Stimulated activated CD4-positive, alpha-beta T cell treated with anti-CD3 and anti-CD28 coated beads, Interleukin-4, amount 100 ng/mL, for 4 hours (primary cell): ENCODE data around the gene SMTNL2.

Source experiments
- DNase-seq, 2 experiments: peaks; one replicate each; pipeline ENCODE4 v3.0.0-alpha.2; 2020

SMTNL2 gene

DNA sequence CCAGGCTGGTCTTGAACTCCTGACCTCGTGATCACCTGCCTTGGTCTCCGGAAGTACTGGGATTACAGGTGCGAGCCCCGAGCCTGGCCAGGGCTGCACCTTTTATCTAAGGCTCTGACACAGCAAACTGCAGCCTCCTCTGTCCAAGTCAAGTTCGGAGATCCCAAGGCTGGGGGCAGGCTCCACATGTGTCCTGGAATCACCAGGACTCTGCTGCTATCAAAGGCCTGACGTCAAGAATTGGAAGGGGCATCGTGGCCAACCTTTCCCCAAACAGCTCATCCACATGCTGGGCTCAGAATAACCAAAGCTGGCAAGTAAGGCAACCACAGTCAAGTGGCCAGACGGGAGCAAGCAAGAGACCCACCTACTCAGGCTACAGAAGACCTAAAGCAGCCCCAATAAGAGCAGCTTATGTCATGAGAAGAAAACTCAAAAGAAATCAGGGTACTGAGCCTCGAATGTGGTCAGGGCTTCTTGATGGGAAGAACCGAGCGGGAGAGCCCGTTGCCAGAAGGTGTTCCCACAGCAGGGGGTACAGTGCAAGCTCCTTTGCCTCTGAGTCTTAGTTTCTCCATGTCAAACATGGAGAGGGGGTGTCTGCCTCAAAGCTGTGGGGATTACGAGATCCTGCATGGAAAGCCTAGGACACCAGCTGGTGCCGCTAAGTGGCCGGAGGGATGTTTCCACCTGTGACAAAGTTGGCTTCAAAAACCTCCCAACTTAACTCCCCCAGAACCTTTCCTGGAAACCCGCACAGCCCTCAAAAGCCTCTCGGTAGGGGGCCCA is 37.0 kb upstream of the SMTNL2 start:
- DNase-seq = no peak

DNA sequence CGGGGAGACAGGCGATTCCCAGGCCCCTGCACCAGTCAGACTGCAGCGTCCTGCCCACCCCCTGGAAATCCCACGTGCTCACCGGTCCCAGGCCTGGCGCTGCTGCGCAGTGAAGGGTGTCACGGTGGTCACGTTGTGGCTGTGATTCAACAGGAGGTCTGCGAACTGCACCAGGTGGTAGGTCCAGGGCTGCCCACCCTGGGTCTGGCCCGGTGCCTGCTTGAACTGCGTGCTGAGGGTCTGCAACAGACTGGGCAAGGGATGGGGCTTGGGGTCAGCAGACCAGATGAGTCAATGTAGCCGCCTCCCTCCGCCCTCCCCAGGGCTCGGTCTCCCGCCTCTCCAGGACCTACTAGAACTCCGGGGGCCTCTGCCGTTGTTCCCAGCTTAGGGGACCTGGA is 36.3 kb upstream of the SMTNL2 start:
- DNase-seq = no peak

DNA sequence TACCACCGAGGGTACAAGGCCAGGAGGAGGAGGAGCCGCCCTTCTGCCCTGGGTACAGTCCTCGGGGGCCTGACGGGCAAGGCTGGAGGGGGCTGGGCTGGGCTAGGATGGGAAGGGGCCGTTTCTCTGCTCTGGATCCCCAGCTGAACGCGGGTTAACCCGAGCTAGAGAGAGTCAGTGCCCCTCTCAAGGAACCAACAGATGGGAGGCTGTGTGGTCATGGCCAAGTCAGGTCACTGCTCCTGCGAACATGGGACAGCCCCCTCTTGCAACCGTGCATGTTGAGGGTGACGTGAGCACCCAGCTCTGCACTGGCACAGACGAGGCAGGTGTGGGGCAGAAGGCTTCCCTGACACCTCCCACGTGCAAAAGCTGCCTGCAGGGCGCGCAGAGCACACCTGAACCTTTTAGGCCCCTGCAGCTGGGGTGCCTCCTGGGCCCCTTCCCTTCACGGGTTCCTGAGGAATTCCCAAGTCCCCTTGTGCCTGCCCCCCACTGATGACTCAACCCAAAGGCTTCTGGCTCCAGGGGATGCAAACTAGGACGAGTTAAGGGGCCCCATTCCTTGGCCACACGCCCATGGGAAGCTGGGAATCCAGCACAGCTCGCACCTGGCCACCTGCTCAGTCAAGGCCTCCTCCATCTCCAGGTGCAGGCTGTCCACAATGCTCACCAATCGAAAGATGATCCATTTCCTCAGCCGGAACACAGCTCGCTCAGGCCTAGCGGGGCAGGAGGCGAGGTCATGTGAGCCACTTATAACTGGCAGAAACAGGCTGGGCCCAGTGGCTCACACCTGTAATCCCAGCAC is 35.4 kb upstream of the SMTNL2 start:
- no peak for DNase-seq

DNA sequence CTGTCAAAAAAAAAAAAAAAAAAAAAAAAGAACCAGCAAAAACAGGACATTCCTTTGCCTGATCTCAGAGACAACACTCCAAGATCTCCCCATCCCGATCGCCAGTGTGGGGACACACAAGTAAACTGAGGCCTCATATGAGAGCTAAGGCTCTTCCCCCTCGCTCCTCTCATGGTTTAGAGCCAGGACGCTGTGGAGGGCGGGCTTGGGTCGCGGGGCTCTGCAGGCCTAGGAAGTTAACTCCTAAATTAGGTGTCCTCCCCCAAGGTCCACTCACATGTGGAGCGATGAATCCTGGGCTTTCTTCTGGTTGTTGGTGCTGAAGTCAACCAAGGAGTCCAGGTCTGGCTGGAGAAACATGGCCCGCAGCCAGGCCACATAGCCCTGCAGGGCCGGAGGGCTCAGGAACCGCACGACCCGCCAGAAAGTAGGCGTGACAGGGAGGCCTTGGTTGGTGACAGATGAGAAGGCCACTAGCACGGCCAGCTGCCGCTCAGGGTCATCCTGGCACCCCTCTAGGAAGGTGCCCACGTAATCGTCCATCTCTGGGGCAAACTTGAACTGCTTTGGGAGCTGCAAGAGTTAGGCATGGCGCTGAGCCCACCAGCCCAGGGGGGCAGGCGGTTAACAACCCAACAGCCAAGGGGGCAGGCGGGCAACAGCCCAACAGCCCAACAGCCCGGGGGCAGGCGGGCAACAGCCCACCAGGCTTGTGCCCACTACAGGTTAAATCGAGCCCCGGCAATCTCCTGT is 34.4 kb upstream of the SMTNL2 start:
- no peak for DNase-seq

DNA sequence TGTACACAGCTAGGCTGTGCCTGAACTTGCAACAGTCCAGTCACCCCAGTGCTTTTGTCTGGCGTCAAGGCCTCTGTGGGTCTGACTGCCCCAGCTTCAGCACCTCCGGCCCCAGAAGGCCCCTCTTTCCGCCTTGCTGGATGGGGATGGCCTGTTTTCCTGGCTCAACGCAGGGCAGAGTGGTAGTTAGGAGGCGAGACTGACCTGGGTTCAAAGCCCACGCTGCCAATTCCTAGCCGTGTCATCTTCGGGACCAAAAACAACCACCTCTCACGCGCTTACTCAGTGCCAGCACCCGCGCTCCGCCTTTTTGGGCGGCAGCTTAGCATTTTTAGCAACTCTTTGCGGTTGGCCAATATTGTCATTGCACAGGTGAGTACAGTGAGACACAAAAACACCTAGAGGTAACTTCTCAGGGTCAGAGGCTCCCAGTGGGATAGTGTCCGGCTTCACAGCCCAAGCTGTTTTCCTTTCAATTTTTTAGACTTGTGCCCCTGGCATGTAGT is 33.7 kb upstream of the SMTNL2 start:
- DNase-seq = no peak

DNA sequence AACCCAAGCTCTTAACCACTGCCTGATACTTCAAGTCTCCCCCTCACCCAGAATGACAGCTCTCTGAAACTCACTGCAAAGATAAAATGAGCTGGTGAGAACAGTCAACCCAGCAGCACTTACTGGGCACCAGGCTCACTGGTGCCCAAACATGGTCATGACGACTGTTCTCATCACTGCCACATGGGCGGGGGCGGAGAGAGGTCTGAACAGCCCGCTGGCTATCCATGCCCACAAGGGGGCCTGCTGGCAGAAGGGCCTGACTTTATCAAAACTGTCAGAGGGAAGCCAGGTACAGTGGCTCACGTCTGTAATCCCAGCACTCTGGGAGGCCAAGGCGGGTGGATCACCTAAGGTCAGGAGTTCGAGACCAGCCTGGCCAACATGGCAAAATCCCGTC is 33.2 kb upstream of the SMTNL2 start:
- no peak for DNase-seq

DNA sequence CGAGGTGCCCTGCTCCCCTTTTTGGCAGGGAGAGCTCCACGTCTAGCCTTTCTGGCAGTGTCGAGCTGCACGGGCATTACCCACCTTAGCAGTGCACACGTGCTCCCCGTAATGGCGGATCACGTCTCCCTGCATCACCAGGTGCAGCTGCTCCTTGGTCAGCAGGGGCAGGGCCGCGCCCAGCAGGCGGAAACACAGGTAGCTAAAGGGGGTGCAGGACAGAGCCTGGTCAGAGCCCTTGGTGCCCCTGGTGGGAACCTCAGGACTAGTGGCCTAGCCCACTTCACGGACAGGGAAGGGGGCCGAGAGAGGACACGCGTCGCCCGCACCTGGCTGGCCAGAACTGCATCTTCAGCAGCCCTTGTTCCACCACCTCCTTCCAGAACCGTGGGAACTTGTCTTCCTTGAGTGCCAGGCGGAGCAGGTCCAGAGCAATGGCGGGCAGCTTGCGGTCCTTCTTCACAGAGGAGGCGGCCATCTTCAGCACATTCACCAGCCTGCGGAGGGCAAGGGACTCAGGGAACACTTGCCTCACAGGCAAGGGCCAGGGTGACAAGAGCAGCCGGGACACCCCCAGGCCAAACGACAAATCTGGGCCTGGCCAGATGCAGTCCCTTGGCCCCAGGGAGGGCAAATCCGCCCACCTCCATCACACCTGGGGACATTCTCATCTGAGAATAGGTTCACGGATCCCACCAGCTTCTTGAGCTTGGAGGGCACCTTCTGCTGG is 32.4 kb upstream of the SMTNL2 start:
- no peak for DNase-seq

DNA sequence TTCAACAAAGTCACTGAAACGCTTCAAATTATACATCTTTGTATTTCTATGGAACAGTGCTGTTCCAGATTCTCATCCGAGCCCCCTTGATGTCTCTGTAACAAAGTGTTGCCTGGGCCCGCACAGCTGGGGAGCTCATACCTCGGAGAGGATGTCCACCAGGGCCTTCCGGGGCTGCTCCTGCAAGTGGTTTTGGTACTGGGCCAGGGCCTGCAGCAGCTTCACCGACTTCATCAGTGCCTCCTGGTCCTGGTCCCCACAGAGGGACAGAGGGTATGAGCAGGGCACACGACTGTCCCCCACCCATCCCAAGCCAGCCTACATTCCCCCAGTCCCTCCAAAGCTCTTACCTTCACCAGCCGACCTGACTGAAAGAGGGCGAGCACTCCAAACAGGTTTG is 30.7 kb upstream of the SMTNL2 start:
- no peak for DNase-seq

DNA sequence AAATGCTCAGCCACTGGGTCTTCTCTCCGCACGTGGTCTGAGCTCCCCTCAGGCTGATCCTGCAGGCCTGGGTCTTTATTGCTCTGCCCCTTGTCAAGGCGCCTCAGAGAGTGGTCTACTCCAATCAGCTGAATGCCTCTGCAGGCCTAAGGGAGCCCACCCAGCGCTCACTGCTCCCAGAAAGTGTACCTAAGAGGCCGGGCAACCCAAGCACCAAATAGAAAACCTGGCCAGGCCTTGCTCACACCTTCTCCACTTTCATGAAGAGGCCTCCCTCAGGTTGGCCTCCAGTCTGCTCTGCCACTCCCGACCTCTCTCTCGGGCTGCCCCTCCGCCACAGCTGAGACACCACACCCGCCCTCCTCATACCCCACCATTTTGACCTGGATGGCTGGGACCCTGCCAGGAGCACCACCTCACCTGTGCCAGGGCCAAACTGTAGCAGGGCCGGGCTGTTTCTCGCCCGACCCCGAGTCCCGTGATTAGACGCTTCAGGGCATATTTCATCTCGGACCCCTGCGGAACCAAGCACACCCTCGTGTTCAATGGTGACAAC is 29.8 kb upstream of the SMTNL2 start:
- DNase-seq = no peak

DNA sequence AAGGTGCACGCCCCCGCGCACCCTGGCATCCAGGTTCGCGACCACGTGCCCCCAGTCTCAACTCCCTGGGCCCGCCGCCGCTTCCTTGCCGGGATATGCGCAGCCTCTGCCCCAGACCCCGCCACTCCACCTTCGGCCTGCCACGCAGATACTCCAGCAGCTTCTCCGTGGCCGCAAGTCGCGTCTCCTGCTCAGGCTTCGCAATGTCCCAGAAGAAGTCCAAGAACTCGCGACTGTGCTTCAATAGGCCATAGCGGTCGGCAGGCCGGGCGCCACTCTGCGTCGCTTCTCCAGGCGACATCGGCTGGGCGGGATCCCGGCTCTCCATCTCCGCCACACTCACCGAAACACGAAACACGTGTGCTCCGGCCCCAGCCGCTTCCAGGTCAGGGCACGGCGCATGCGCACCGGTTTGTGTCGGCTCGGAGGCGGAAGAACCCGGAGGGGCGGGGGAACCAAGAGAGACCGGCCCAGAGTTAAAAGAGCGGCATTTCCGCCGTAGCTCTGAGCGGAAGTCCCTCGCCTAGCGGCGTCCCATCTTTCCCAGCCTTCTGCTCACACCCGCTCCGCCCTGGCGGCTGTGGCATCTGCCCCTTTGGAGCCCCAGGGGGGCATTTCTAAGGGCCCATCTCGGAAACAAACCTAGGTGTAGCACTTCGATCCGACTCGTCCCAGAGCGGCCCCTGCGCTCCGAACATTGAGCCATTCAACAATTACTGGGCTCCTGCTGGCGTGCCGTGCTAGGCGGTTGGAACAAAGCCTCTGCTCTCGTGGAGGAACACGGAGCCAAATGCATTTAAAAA is 29.1 kb upstream of the SMTNL2 start, which contains the start of gene MYBBP1A:
Gene MYBBP1A, minus strand, starts transcription at position 388 of the 803 bp plus-strand sequence. Its CDS starts 60 bp downstream, at position 328.
- DNase-seq = peak; percentile 96 to 98

DNA sequence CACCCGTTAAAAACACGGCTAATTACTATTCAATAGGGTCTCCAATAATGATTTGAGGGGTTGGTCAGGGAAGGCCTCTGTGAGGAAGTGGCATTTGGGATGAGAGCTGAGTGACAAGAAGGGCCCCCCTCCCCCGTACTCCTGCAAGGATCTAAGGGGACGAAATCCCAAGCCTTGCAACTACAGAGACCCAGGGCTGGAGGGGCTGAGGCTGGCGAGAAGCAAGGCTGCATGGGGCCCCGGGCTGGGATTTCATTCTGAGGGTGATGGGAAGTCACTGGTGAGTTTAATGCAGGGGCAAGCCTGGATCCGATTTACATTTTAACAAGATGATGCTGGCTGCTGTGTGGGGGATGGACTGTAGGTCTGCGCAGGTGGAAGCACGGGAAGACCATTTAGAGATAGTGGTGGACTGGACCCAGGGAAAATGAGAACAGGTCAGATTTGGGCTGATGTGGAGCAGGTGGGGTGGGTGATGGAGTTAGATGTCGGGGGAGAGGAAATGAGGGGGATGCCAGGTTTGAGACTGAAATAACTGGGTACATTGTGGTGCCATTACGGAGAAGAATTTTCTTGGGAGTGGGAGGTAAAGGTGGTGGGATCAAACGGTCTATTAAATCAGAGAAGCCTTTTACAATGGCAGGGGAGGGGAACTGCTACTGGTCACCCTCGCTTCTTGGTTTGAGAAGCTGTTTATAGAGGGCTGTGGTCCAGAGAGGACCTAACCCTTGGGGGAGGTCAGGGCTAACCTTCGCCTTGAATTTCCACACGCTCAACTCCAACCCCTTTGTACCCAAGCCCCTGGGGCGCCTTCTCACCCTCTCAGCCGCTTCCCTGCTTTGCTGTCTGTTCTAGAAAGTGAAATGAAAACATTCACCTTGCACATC is 28.2 kb upstream of the SMTNL2 start:
- no peak for DNase-seq

DNA sequence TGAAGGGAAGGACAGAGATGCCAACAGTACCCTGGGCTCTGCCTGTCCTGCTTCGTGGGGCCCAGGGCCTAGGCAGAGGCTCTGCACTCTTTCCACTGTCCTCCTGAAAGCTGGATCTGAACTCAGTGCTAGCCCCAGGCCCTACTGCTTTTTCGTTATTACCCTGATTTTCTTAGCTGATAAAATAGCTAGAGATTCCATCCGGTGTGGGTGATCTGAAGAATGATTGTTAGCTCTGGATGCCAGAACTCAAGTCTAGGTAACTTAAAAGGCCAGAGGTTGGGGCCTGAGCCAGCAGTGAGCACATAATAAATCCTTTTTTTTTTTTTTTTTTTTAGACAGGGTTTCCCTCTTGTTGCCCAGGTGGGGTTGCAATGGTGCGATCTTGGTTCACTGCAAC is 27.3 kb upstream of the SMTNL2 start:
- DNase-seq = no peak

DNA sequence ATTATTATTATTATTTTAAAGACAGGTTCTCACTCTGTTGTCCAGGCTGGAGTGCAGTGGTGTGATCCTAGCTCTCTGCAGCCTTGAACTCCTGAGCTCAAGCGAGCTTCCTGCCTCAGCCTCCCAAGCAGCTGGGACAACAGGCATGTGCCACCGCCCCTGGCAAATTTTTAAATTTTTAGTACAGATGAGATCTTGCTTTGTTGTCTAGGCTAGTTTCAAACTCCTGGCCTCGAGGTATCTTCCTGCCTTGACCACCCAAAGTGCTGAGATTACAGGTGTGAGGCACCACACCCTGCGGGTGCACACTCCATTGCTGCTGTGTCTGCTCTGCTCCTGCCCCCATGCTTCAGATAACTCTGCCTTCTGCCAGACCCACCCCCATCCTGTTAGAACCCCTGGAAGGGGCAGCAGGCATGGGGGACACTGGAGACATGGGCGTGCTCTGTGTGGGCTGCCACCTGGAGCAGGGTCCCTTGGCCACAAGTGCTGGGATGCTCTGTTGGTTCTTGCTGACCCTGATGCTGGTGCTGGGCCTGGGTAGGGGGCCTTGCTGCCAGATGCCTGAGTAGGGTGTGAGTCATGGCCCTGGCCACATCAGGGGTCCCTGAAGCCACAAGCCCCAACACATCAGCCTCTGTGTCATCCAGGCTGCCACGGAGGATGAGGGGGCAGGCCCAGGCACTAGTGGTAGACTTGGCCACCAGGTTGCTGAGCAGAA is 26.5 kb upstream of the SMTNL2 start:
- DNase-seq = no peak

DNA sequence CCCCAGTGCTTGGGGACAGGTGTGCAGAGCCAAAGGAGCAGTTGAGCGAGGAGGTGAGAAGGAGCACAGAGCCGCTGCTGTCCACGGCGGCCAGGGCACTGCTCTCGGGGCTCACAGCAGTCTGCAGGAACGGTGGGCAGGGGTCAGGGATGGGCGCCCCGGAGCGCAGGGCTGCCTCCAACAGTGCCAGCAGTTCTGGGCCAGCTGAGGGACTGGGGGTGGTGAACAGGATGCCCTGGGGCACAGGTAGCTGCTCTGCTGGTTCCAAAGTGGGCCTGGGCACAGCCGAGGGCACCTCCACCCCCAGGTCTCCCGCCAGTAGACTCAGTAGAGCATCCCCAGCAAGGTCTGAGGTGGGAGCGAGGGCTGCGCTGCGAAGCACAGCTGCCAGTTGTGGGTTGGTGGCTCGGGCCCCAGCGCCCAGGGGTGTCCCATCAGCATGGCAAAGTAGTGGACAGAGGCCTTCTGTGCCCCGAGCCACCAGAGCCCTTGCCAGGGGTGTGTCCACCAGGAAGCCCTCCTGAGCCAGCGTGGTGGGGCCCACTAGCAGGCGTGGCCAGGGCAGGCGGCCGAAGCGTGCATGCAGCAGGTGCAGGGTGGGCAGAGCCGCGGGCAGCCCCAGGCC is 25.9 kb upstream of the SMTNL2 start:
- DNase-seq = no peak

DNA sequence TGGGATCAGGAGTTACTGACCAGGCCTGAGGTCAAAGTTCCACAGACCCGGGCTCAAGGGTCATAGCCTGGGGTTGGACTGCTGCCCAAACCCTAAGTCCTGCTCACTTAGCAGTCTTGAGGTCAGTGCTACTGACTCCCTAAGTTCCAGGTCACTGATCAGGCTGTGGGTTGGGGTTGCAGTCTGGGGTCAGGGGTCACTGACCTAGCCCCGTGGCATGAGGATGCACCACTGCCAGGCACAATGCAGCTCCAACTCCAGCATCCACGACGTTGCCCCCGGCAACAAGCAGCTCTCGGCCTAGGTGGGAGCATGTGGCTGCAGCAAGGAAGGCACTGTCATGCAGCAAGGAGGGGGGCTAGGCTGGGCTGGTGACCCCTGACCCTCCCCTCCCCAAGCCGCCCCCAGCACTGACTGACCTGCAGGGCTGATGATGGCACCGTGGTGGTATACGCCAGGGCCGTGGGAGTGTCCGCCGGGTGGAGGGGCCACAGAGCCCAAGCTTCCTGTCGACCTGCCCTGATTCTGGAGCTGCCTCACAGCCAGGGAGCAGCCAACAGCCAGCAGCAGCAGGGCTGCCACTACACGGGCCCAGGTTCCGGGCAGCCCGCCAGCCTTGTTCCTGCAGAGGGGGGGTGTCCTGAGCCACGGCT is 25.1 kb upstream of the SMTNL2 start:
- DNase-seq = no peak

DNA sequence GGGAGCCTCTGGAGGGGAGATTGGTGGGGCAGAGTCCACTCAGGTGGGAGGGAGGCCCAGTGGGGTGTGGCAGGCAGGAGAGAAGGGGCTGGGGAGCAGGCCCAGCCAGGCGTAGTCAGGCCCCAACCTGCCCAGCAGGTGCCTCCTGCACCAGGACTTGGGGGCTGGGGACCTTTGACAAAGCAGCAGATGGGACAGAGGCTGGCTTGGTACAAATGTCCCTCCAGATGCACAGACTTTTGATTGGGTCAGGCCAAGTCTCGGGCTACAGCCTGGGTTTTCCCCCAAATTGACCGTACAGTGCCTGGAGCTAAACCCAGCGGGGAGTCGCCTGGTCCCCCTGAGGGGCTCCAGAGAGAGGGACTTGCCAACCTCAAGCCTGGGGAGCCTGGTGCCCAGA is 24.4 kb upstream of the SMTNL2 start:
- no peak for DNase-seq

DNA sequence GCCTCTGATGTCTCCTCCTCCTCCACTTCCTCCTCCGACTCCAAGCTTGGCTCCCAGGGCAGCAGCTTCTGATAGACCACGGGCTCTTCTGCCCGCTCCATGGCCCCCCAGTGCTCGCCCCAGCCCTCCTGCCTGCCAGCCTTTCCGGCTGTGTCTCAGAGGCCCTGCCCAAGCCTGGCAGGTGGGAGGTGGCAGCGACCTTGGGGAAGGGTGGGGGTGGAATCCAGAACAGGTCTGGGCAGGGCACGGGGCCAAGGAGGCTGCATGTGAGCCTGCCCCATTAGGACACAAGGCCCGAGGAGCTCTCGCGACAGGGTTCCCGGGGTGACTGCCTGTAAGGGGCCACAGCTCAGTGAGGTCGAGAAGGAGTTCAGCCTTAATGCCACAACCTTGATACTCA is 23.9 kb upstream of the SMTNL2 start, which contains the start of gene GGT6:
Gene GGT6, minus strand, starts transcription at position 157 of the 400 bp plus-strand sequence. Its CDS starts 56 bp downstream, at position 101.
- DNase-seq = no peak

DNA sequence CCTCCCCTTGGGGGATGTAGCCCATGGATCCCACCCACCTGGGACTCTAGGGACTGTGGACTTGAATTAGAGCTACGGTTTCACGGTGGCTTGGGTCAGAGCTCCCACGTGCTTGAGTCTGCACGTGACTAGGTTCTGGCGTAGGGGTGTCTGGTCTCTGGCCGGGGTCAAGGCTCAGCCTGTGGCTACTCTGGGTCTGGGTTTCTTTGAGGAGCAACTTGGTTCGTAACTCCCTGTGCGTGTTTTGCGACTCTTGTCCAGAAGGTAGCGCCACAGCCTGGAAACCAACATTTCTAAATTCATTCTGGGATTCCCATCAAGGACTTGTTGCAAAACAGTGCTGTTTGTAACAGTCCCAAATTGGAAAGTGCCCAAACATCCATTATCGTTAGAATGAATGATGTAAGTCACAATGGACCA is 23.5 kb upstream of the SMTNL2 start:
- DNase-seq = no peak
